Measurements from ENCODE around the gene NAT10.

The NAT10 gene

DNA sequence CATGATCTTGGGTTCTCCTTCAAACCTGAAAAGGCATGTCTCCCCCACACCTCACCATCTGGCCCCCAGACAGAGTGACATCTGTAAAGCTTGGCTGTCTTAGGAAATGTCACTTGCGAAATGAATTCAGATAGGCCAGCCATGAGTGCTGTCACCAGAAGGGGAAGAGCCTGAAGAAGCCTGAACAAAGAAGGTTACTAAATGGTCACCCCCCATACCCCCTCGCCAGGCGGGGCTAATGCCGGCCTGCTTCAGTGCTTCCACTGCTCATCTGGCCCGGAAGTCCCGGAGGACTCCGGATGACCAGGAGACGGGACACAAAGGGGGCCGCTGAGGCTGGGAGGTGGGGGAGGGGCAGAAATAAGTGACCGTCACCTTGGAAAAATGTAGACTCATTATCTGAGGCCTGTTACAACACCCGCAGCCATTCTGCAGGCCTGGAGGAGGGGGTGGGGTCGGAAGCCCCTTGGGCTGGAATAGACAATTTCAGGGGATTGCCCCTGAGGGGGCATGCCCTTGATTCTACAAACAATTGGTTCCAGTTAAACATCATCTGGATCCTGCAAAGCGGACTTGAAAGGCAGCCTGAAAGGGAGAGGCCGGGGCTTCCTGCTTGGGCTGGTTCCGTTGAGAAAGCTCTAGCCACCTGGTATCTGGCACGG, 43.2 kb downstream of the NAT10 start:
- no peak for DNase-seq (ENCODE audit: low read depth in 2 of 3, low spot score in 1 of 3)

GRCh38 chr11:34149274-34149673, 43.8 kb downstream of the NAT10 start:
- DNase-seq (ENCODE audit: low read depth in 2 of 3, low spot score in 1 of 3), result no peak

GRCh38 chr11:34149786-34150185, 44.4 kb downstream of the NAT10 start:
- no peak for DNase-seq (ENCODE audit: low read depth in 2 of 3, low spot score in 1 of 3)

DNA sequence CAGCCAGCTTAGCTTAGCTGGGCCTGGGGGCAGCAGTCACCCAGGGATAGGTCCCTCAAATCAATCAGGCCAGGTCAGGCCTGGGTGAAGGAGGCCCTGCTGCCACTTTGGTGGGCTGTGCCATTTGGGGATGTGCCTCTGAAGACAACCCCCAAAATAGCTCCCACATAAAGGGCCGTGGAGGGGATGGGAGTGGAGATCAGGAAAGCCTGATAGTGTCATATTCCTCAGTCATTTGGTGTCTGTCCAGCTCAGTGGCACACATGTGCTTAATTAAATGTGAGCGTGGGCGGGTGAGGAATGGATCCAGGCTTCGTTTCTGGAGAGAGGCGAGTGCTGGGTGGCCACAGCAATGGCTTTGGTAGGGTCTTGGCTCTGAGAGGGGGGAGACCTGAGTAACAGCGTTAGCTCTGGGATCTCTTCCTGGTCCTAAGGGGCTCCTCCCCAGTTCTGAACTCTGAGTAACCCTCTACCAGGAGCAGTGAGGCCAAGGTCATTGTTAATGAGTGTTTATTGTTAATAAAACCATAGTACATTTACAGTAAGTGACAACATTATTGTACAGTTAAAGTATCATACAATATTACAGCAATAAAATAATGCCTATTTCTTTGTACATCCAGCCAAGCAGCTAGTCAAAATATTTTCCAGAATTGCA, 45.2 kb downstream of the NAT10 start:
- DNase-seq (ENCODE audit: low read depth in 2 of 3, low spot score in 1 of 3), result no peak

DNA sequence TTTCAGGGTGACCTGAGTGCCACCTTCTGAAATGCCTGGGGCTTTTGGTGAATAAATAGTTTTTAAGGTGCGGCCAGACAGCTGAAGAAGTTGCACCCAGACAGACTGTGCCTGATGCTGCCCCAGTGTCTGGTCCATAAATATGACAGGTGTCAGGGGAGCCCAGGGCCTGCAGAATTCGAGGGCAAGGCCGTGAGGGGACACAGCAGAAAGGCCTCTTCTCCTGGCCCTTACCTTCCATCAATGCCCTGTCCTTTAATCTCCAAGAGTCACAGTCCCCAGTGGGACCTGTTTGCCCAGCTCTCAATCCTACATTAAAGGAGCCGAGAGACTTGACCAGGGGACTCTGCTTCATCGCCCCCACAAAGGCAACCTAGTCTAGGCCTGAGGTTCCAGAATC, 45.7 kb downstream of the NAT10 start:
- DNase-seq (ENCODE audit: low read depth in 2 of 3, low spot score in 1 of 3), result no peak

GRCh38 chr11:34151916-34152845, 46.8 kb downstream of the NAT10 start:
- DNase-seq (ENCODE audit: low read depth in 2 of 3, low spot score in 1 of 3), result no peak

DNA sequence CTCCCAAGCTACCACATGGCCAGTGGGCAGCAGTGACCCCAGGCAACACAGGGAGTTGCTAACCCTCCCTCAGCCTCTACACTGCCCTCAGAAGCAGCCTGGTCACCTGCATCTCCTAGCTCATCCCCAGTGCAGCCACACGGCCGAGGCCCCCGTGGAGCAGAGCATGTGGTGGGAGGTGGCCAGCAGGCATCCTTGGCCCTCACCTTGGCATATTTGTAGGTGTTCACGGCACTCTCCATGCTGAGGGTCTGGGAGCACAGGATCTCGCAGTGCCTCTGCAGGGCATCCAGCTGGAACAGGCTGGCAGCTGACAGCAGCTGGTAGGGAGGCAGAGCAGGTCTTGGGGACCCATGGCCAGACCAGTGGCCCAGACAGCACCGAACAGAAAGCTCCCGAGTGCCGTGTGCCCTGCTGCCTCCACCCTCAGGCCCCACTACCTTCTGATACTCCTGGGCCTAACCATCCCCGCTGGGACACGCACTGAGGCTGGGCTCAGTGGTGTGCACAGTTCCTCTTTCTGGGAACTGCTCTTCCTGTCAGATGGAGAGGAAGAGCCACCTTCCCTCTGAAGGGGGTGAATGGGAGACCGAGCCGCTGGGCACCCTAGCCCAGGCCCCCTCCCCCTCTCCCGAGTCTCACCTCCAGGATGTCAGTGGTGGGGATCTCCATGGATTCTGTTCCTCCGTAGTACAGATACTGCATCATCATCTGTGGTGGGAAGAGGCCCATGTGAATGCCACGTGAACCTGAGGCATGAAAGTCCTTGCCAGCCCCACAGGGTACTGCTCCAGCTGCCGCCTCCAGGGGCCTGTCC, 48.8 kb downstream of the NAT10 start:
- DNase-seq (ENCODE audit: low read depth in 2 of 3, low spot score in 1 of 3), result no peak

DNA sequence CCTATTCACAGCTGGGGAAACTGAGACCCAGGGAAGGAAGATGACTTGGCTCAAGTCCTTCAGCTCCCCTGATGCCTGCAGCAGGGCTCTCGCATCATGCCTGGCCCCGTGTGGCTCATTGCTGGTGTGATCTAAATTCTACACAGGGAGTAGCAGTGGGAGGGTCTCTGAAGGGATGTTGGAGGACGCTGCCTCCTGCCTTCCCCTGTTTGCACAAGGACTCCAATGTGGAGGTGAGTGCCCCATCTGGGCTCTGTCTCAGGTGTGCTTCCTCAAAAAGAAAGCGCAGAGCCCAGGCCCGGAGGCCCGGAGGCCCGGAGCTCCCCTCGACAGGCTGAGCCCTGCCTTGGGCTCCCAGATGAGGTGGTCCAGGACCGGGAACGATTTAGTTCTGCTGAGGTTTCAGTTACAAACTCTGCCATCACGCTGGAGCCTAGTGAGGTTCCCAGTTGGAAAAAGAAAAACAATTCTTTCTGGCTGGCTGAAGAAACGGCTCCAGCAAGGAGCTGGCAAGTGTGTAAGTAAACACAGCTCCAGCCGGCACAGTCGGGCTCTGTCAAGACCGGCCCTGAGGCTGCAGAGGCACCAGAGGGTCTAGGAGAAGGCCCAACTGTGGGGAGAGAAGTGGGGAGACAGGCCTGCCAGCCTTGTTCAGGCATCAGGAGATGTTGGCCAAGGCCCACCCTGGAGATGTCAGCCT, 49.8 kb downstream of the NAT10 start:
- no peak for DNase-seq (ENCODE audit: low read depth in 2 of 3, low spot score in 1 of 3)

DNA sequence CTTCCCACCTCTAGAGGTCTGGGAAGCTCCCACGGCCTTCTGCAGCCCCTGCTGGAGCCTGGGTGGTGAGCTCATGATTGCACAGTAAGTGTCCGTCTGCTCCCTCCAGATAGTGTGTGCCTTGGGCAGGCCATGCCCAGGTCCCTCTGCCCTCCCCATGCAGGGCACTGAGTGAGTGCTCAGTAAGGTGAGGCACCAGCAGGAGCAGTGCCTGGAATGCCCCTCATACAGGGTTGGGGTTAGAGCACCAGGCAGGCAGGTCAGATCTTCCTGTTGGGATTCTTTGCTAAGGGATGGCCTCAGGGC, 50.3 kb downstream of the NAT10 start:
- DNase-seq (ENCODE audit: low read depth in 2 of 3, low spot score in 1 of 3), result no peak

- no peak for DNase-seq (ENCODE audit: low read depth in 2 of 3, low spot score in 1 of 3)
Observed at GRCh38 chr11:34157163-34157562, 51.7 kb downstream of the NAT10 start.

GRCh38 chr11:34158661-34159060, 53.2 kb downstream of the NAT10 start:
- DNase-seq (ENCODE audit: low read depth in 2 of 3, low spot score in 1 of 3), result peak in 1 of 3 donors; percentile 9

GRCh38 chr11:34160049-34160721, 54.8 kb downstream of the NAT10 start:
- no peak for DNase-seq (ENCODE audit: low read depth in 2 of 3, low spot score in 1 of 3)

DNA sequence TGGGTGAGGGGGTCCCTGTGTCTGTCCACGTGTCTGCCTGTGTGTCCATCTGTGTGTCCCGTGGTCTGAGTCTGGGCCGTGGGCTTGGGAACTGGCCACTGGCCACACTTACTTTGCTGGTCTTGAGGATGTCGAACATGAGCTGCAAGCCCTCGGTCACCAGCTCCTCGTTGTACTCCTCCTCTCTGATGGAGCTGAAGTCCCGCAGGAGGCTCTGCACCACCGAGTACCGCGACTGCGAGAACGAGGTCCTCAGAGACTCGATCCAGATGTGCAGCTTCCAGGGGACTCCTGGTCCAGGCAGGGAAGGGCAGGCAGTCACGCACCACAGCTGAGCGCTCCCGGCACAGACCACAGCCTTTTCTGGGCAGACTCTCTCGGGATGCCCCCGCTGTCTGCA, 55.4 kb downstream of the NAT10 start:
- DNase-seq (ENCODE audit: low read depth in 2 of 3, low spot score in 1 of 3), result no peak

DNA sequence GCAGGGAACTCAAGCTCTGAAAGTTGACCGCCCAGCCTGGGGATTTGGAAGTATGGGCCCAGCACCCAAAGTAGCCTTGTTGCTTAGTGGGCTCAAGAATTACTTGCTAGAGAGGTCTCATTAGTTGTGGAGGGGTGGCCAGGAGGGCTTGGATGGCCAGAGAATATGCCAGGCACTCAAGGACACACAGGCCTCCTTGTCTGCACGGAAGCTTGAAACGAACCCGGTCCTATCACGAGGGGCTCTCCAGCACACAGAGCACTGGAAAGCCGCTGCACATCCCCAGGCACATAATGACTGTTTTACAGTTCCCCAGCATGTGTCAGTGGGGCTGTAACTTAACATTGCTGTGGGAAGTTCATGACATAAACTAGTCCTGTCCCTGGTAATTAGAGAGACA, 55.9 kb downstream of the NAT10 start:
- DNase-seq (ENCODE audit: low read depth in 2 of 3, low spot score in 1 of 3), result no peak

GRCh38 chr11:34161812-34162492, 56.5 kb downstream of the NAT10 start:
- peak; percentile 17 to 25 (median 23) for DNase-seq (ENCODE audit: low read depth in 2 of 3, low spot score in 1 of 3)

DNA sequence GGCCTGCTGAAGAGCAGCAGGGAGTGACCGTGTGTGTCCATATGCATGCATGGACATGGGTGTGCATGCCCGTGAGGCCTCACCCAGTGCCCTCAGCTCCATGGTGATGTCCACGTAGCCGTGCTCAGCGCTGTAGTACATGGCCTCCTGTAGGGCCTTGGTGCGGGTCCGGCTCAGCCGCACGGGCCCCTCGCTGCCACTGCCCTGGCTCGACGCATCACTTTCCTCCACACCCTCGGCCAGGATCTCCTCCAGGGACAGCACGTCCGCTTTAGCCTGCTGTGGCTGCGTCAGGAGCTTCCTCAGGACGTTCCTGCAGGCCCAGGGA, 57.0 kb downstream of the NAT10 start:
- no peak for DNase-seq (ENCODE audit: low read depth in 2 of 3, low spot score in 1 of 3)

DNA sequence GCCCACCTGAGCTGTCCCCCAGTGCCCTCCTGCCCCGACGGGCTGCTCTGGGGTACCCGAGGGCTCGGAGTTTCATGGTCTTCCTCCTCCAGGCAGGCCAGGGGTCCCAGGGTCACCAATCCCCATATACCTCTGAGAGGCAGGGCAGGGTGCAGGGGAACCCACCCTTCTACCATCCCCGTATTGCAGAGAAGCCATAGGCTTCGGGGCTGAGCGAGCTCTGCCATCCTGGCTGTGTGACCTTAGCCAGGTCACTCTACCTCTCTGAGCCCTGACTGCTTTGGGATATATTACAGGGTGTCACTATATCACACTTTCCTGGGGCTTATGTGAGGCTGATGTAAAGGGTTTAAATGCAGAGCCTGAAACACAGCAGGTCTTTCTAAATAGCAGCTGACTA, 57.4 kb downstream of the NAT10 start:
- no peak for DNase-seq (ENCODE audit: low read depth in 2 of 3, low spot score in 1 of 3)

DNA sequence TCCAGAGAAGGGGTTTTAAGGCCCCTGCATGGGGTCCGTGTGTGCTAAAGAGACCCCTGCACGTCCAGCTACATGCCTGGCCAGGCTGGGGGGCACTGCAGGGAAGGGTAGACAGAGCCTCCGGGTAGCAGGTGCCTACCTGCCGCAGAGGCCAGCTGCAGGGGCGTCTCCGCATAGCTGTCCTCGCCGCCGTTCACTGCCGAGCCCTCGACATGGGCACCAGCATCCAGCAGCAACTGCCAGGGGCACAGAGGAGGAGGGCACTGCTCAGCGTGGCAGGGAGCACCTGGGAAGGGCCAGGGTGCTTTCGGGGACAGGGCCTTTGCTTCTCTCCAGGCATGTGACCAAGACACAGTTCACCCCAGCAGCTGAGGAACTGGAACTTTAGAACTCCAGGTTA, 59.7 kb downstream of the NAT10 start:
- DNase-seq (ENCODE audit: low read depth in 2 of 3, low spot score in 1 of 3), result no peak

DNA sequence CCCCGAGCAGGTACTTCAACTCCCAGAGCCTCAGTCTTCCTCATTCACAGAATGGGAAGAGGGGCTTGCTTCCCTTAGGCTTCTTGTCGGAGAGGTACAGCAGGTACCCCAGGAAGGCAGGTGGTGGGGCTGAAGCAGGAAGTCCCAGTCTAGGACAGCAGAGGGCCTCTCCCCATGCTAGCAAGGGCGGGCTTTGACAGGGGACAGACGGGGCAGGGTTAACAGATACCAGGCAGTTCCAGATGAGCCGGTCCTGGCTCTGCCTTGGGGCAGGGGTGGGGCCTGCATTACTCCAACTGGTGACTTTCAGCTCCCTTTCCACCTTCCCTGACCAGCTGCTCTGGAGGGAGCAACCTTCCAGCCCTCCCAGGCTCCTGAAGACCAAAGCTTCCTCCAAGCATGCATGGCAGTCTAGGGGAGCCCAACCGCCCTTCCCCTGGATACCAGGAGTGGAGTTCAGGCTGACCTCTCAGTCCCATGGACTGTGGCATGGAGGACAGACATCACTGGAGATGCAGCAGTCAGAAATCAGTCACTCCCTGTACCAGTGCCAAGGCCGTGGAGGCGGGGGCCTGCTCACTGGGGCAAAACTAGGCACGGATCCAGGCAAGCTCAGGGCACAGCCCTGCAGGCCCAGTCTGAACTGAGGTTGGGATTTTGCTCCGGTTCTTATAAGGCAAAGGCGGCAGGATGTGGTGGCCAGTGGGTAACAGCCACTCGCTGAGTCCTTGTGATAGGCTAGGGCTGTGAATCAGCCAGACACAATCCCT, 60.5 kb downstream of the NAT10 start:
- DNase-seq (ENCODE audit: low read depth in 2 of 3, low spot score in 1 of 3), result no peak

Data from stimulated activated CD4-positive, alpha-beta T cell treated with anti-CD3 and anti-CD28 coated beads, Interleukin-12 subunit alpha, Interleukin-12 subunit beta, amount 100 ng/mL, for 48 hours (primary cell).